KMS-11 (cell line): ENCODE measurements around the gene MYL1.

Experiments
- H2AFZ ChIP-seq: fragments of 200-600 bp; sonication (generic); 2 replicates; pipeline ENCODE4 v1.6.1; 2016; ENCODE audit warnings: antibody characterized with exemption, mixed run types, low read depth
- H3K27ac ChIP-seq: fragments of 200-600 bp; sonication (generic); 2 replicates; pipeline ENCODE4 v1.6.1; 2016; ENCODE audit warnings: mild to moderate bottlenecking, mixed run types
- H3K27me3 ChIP-seq: fragments of 200-600 bp; sonication (generic); 2 replicates; pipeline ENCODE4 v1.6.1; 2017; ENCODE audit warnings: mild to moderate bottlenecking, low read depth, mixed run types, moderate library complexity; ENCODE audit not compliant: insufficient read depth
- H3K36me3 ChIP-seq: fragments of 200-600 bp; sonication (generic); 2 replicates; pipeline ENCODE4 v1.6.1; 2017; ENCODE audit warnings: mild to moderate bottlenecking, mixed run types; ENCODE audit not compliant: insufficient read depth
- H3K4me1 ChIP-seq: fragments of 200-600 bp; sonication (generic); 2 replicates; pipeline ENCODE4 v1.6.1; 2016; ENCODE audit warnings: mild to moderate bottlenecking, low read depth, mixed run types; ENCODE audit not compliant: poor library complexity, severe bottlenecking
- H3K4me2 ChIP-seq: fragments of 200-600 bp; sonication (generic); 2 replicates; pipeline ENCODE4 v1.7.0; 2016; ENCODE audit warnings: mild to moderate bottlenecking, mixed run types
- H3K4me3 ChIP-seq: fragments of 200-600 bp; sonication (generic); IDR thresholded peaks from 2 replicates; pipeline ENCODE4 v1.6.1; 2017; ENCODE audit warnings: low read depth, low read length, mixed read lengths; ENCODE audit not compliant: insufficient read depth
- H3K79me2 ChIP-seq: fragments of 200-600 bp; sonication (generic); 2 replicates; pipeline ENCODE4 v1.6.1; 2016; ENCODE audit warnings: low read depth, mixed run types; ENCODE audit not compliant: insufficient read depth
- H3K9ac ChIP-seq: fragments of 200-600 bp; sonication (generic); 2 replicates; pipeline ENCODE4 v1.6.1; 2016; ENCODE audit warnings: mild to moderate bottlenecking, mixed run types
- H4K20me1 ChIP-seq: fragments of 200-600 bp; sonication (generic); 2 replicates; pipeline ENCODE4 v1.6.1; 2016; ENCODE audit warnings: mild to moderate bottlenecking, mixed run types; ENCODE audit not compliant: insufficient read depth
- CTCF ChIP-seq: fragments of 200-600 bp; sonication (generic); conservative IDR thresholded peaks from 2 replicates; pipeline ENCODE4 v1.6.1; 2017; ENCODE audit warnings: low read depth, mild to moderate bottlenecking, antibody characterized with exemption, low read length, moderate library complexity, mixed read lengths

Gene MYL1

GRCh38 chr2:210271300-210271699 is 43.7 kb downstream of the MYL1 start:
- Histone ChIP-seq H3K4me1 (no peaks in the 10 kb centered on the region), H3K27ac (no peak overlapping the region), H4K20me1 (no peaks in the 10 kb centered on the region), H3K4me3 (no peak overlapping the region), H3K4me2 (no peak overlapping the region), H3K9ac (no peak overlapping the region), H3K79me2 (no peaks in the 10 kb centered on the region), H3K27me3 (no peaks in the 10 kb centered on the region), H3K36me3 (no peaks in the 10 kb centered on the region), H2AFZ (no peak overlapping the region)
- TF ChIP-seq CTCF: no peak

- H3K79me2 ChIP-seq: no peaks in the 10 kb centered on the region
- H3K36me3 ChIP-seq: no peaks in the 10 kb centered on the region
- H3K4me1 ChIP-seq: no peaks in the 10 kb centered on the region
- no peak overlapping the region for H3K4me2 ChIP-seq
- no peaks in the 10 kb centered on the region for H4K20me1 ChIP-seq
- H3K27me3 ChIP-seq: no peaks in the 10 kb centered on the region
- no peak overlapping the region for H3K4me3 ChIP-seq
- H3K9ac ChIP-seq: no peak overlapping the region
- no peak overlapping the region for H2AFZ ChIP-seq
- no peak for TF ChIP-seq CTCF
- no peak overlapping the region for H3K27ac ChIP-seq
Observed at GRCh38 chr2:210269148-210269547, 45.8 kb downstream of the MYL1 start.

GRCh38 chr2:210268281-210268680 is 46.7 kb downstream of the MYL1 start:
- no peak overlapping the region for H3K4me3 ChIP-seq
- no peaks in the 10 kb centered on the region for H3K79me2 ChIP-seq
- H3K4me2 ChIP-seq: no peak overlapping the region
- no peak overlapping the region for H3K9ac ChIP-seq
- no peaks in the 10 kb centered on the region for H3K36me3 ChIP-seq
- no peak overlapping the region for H3K27ac ChIP-seq
- no peaks in the 10 kb centered on the region for H4K20me1 ChIP-seq
- no peaks in the 10 kb centered on the region for H3K4me1 ChIP-seq
- H2AFZ ChIP-seq: no peak overlapping the region
- TF ChIP-seq CTCF: no peak
- H3K27me3 ChIP-seq: no peaks in the 10 kb centered on the region

- Histone ChIP-seq H3K27me3 (no peaks in the 10 kb centered on the region), H3K79me2 (no peaks in the 10 kb centered on the region), H3K36me3 (no peaks in the 10 kb centered on the region), H4K20me1 (no peaks in the 10 kb centered on the region), H3K4me1 (no peaks in the 10 kb centered on the region), H3K27ac (no peak overlapping the region), H3K4me3 (no peak overlapping the region), H3K9ac (no peak overlapping the region), H2AFZ (no peak overlapping the region), H3K4me2 (no peak overlapping the region)
- TF ChIP-seq CTCF: no peak
Observed at GRCh38 chr2:210267698-210268097, 47.3 kb downstream of the MYL1 start.

GRCh38 chr2:210264282-210264681 is 50.7 kb downstream of the MYL1 start:
- Histone ChIP-seq H3K4me2 (no peak overlapping the region), H3K27me3 (no peaks in the 10 kb centered on the region), H2AFZ (no peak overlapping the region), H3K9ac (no peak overlapping the region), H4K20me1 (no peaks in the 10 kb centered on the region), H3K27ac (no peak overlapping the region), H3K4me1 (no peaks in the 10 kb centered on the region), H3K4me3 (no peak overlapping the region), H3K36me3 (no peaks in the 10 kb centered on the region), H3K79me2 (no peaks in the 10 kb centered on the region)
- no peak for TF ChIP-seq CTCF
